ENCODE data around the gene PACRG.

DNA sequence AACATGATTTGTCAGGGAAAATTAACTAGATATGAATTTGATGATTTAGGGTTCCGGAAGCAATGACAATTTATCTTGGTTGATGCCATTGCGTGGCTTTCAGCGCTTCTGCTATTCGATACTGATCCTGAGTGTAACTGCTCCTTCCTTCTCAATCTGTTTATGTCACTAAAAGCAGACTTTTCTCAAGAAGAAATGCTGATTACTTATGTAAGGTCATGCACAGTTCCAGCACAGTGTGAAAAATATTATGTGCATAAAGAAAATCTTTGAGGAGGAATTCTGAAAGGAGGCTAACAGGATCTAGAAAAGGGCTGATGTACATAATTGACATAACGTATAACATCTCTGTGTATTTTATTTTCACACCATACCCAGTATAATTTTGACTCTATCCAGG is 336.6 kb downstream of the PACRG start:
- TF ChIP-seq CTCF (IDR thresholded peaks at IDR 0.05) (no peak), POLR2AphosphoS5 (IDR thresholded peaks at IDR 0.05) (no peak)

All from upper lobe of left lung (tissue), 4 donors.